HEK293 (cell line): ENCODE data around the gene NPHS2.

Source experiments
- CTCF ChIA-PET: fragments of 350-600 bp; formaldehyde crosslinking; extraction: SDS; loops from one replicate; lab custom pipeline; 2021; ENCODE audit warnings: antibody characterized with exemption; lab: Yijun Ruan, JAX
- POLR2A ChIA-PET: fragments of 300-600 bp; formaldehyde crosslinking; extraction: SDS; loops from one replicate; lab custom pipeline; 2020; ENCODE audit warnings: antibody characterized with exemption, inconsistent platforms; lab: Yijun Ruan, JAX
- H3K27ac ChIP-seq: fragments of 200-500 bp; sonication (Bioruptor generic); 2 replicates; pipeline ENCODE4 v1.5.1; 2014; ENCODE audit warnings: low read depth, low read length, control low read depth, inconsistent platforms; ENCODE audit errors: extremely low read depth
- H3K36me3 ChIP-seq, 2 experiments: fragments of 200-500 bp in 1 of 2; sonication (Bioruptor generic) in 1 of 2; 1 replicate in 1 of 2; 2 replicates in 1 of 2; pipeline ENCODE4 v1.5.1; 2014 to 2017; ENCODE audit warnings: inconsistent platforms in 2 of 2, low read length in 2 of 2; ENCODE audit not compliant: control insufficient read depth in 2 of 2, insufficient read depth in 1 of 2
- H3K4me1 ChIP-seq: fragments of 200-500 bp; sonication (Bioruptor generic); 2 replicates; pipeline ENCODE4 v1.5.1; 2014; ENCODE audit warnings: mild to moderate bottlenecking, low read length, inconsistent platforms; ENCODE audit not compliant: control insufficient read depth, insufficient read depth
- H3K4me3 ChIP-seq: 2 replicates; pipeline ENCODE4 v1.5.1; 2011; ENCODE audit warnings: low read depth, mild to moderate bottlenecking, control low read depth, low read length, moderate library complexity
- H3K9me3 ChIP-seq: fragments of 200-500 bp; sonication (Bioruptor generic); 2 replicates; pipeline ENCODE4 v1.5.1; 2014; ENCODE audit warnings: low read depth, low read length, inconsistent platforms; ENCODE audit not compliant: control insufficient read depth, insufficient read depth
- EGR2 ChIP-seq: fragments of 450-650 bp; formaldehyde crosslinking; IDR thresholded peaks from 2 replicates; pipeline ENCODE4 v1.5.1; 2016; ENCODE audit warnings: low read depth, missing biosample characterization, missing genetic modification characterization
- HOXA7 ChIP-seq: sonication (generic); formaldehyde crosslinking; IDR thresholded peaks from 2 replicates; pipeline ENCODE4 v1.8.1; 2022; ENCODE audit warnings: missing genetic modification reagents, borderline replicate concordance
- KLF16 ChIP-seq: fragments of 450-650 bp; formaldehyde crosslinking; IDR thresholded peaks from 2 replicates; pipeline ENCODE4 v1.5.1; 2017; ENCODE audit warnings: missing biosample characterization, missing genetic modification characterization
- PRDM6 ChIP-seq: fragments of 450-650 bp; formaldehyde crosslinking; IDR thresholded peaks from 2 replicates; pipeline ENCODE4 v1.5.1; 2017; ENCODE audit warnings: missing biosample characterization, missing genetic modification characterization
- SALL2 ChIP-seq: fragments of 450-650 bp; formaldehyde crosslinking; IDR thresholded peaks from 2 replicates; pipeline ENCODE4 v1.5.0; 2017; ENCODE audit warnings: missing biosample characterization, mild to moderate bottlenecking, missing genetic modification characterization, borderline replicate concordance
- WT1 ChIP-seq: fragments of 450-650 bp; formaldehyde crosslinking; IDR thresholded peaks from 2 replicates; pipeline ENCODE4 v1.5.1; 2016; ENCODE audit warnings: missing biosample characterization, missing genetic modification characterization
- ZBTB1 ChIP-seq: fragments of 450-650 bp; formaldehyde crosslinking; IDR thresholded peaks from 2 replicates; pipeline ENCODE4 v1.5.1; 2016; ENCODE audit warnings: missing biosample characterization, missing genetic modification characterization
- ZFHX2 ChIP-seq: fragments of 450-650 bp; formaldehyde crosslinking; conservative IDR thresholded peaks from 2 replicates; pipeline ENCODE4 v1.5.1; 2016; ENCODE audit warnings: missing biosample characterization, missing genetic modification characterization
- ZFP41 ChIP-seq: fragments of 450-650 bp; formaldehyde crosslinking; IDR thresholded peaks from 2 replicates; pipeline ENCODE4 v1.5.1; 2016; ENCODE audit warnings: missing biosample characterization, missing genetic modification characterization, borderline replicate concordance
- ZFP69B ChIP-seq: fragments of 450-650 bp; formaldehyde crosslinking; IDR thresholded peaks from 2 replicates; pipeline ENCODE4 v1.5.1; 2016; ENCODE audit warnings: missing biosample characterization, missing genetic modification characterization
- ZNF114 ChIP-seq: fragments of 450-650 bp; formaldehyde crosslinking; IDR thresholded peaks from 2 replicates; pipeline ENCODE4 v1.5.0; 2017; ENCODE audit warnings: missing biosample characterization, missing genetic modification characterization
- ZNF121 ChIP-seq: fragments of 450-650 bp; formaldehyde crosslinking; IDR thresholded peaks from 2 replicates; pipeline ENCODE4 v1.5.1; 2016; ENCODE audit warnings: missing biosample characterization, missing genetic modification characterization
- ZNF169 ChIP-seq: fragments of 450-650 bp; formaldehyde crosslinking; IDR thresholded peaks from 2 replicates; pipeline ENCODE4 v1.5.1; 2016; ENCODE audit warnings: missing biosample characterization, missing genetic modification characterization
- ZNF18 ChIP-seq: fragments of 450-650 bp; formaldehyde crosslinking; IDR thresholded peaks from 2 replicates; pipeline ENCODE4 v1.5.1; 2016; ENCODE audit warnings: missing biosample characterization, missing genetic modification characterization
- ZNF223 ChIP-seq: fragments of 450-650 bp; formaldehyde crosslinking; IDR thresholded peaks from 2 replicates; pipeline ENCODE4 v1.5.1; 2016; ENCODE audit warnings: missing biosample characterization, missing genetic modification characterization
- ZNF23 ChIP-seq: fragments of 450-650 bp; formaldehyde crosslinking; IDR thresholded peaks from 2 replicates; pipeline ENCODE4 v1.5.1; 2016; ENCODE audit warnings: missing biosample characterization, missing genetic modification characterization, borderline replicate concordance
- ZNF292 ChIP-seq: fragments of 450-650 bp; formaldehyde crosslinking; IDR thresholded peaks from 2 replicates; pipeline ENCODE4 v1.5.1; 2016; ENCODE audit warnings: low read depth, missing biosample characterization, missing genetic modification characterization, borderline replicate concordance
- ZNF324 ChIP-seq: fragments of 450-650 bp; formaldehyde crosslinking; IDR thresholded peaks from 2 replicates; pipeline ENCODE4 v1.5.1; 2016; ENCODE audit warnings: missing biosample characterization, missing genetic modification characterization
- ZNF394 ChIP-seq: fragments of 450-650 bp; formaldehyde crosslinking; IDR thresholded peaks from 2 replicates; pipeline ENCODE4 v1.5.1; 2016; ENCODE audit warnings: missing biosample characterization, missing genetic modification characterization, mild to moderate bottlenecking, moderate library complexity, borderline replicate concordance
- ZNF398 ChIP-seq: fragments of 450-650 bp; formaldehyde crosslinking; IDR thresholded peaks from 2 replicates; pipeline ENCODE4 v1.5.1; 2017; ENCODE audit warnings: missing biosample characterization, missing genetic modification characterization
- ZNF510 ChIP-seq: fragments of 450-650 bp; formaldehyde crosslinking; IDR thresholded peaks from 2 replicates; pipeline ENCODE4 v1.5.1; 2018; ENCODE audit warnings: mild to moderate bottlenecking, missing genetic modification characterization, missing biosample characterization; ENCODE audit not compliant: insufficient replicate concordance
- ZNF513 ChIP-seq: fragments of 450-650 bp; IDR thresholded peaks from 2 replicates; pipeline ENCODE4 v1.5.1; 2018; ENCODE audit warnings: missing biosample characterization, missing genetic modification characterization
- ZNF529 ChIP-seq: fragments of 450-650 bp; formaldehyde crosslinking; IDR thresholded peaks from 2 replicates; pipeline ENCODE4 v1.5.1; 2017; ENCODE audit warnings: missing genetic modification characterization, missing biosample characterization; ENCODE audit not compliant: insufficient replicate concordance
- ZNF548 ChIP-seq: fragments of 450-650 bp; formaldehyde crosslinking; IDR thresholded peaks from 2 replicates; pipeline ENCODE4 v1.5.1; 2016; ENCODE audit warnings: missing biosample characterization, missing genetic modification characterization
- ZNF645 ChIP-seq: fragments of 450-650 bp; formaldehyde crosslinking; IDR thresholded peaks from 2 replicates; pipeline ENCODE4; 2016; ENCODE audit warnings: missing biosample characterization, missing genetic modification characterization
- ZNF76 ChIP-seq: fragments of 450-650 bp; formaldehyde crosslinking; IDR thresholded peaks from 2 replicates; pipeline ENCODE4; 2016; ENCODE audit warnings: low read depth, missing biosample characterization, missing genetic modification characterization, borderline replicate concordance

Gene NPHS2

GRCh38 chr1:179587336-179587735, 11.6 kb upstream of the NPHS2 start:
- no peak overlapping the region for H3K4me3 ChIP-seq
- TF ChIP-seq ZFHX2 (peak; percentile 63), ZNF18 (tag by site-specific recombination) (no peak), ZNF398 (tag by site-specific recombination) (no peak), ZBTB1 (no peak), ZNF645 (tag by site-specific recombination) (no peak), ZNF76 (tag by site-specific recombination) (no peak), SALL2 (tag by site-specific recombination) (no peak), EGR2 (tag by site-specific recombination) (peak; percentile 63), PRDM6 (tag by site-specific recombination) (no peak), ZNF529 (tag by site-specific recombination) (no peak)
- no peaks in the 10 kb centered on the region for H3K4me1 ChIP-seq
- H3K27ac ChIP-seq: no peak overlapping the region
- CTCF ChIA-PET: interaction anchor here (1.2 kb wide), 2 partner anchors 8 to 12 kb away, joined by 5 read pairs; no protein-coding TSS in a partner anchor
- POLR2A ChIA-PET: no interaction called here
- no peaks in the 10 kb centered on the region for H3K36me3 ChIP-seq
- no peaks in the 10 kb centered on the region for H3K9me3 ChIP-seq

GRCh38 chr1:179586107-179586823, 10.5 kb upstream of the NPHS2 start:
- Histone ChIP-seq H3K27ac (peak overlapping the region; percentile 7; the same call in 1 of the 2 replicates), H3K4me1 (no peaks in the 10 kb centered on the region), H3K9me3 (no peaks in the 10 kb centered on the region), H3K36me3 (no peaks in the 10 kb centered on the region), H3K4me3 (peak overlapping the region; percentile 31)
- ChIA-PET POLR2A (no interaction called here), CTCF (interaction anchor here (0.6 to 1.2 kb wide), 8 partner anchors 9 to 584 kb away, joined by 3 to 5 read pairs (median 3); no protein-coding TSS in a partner anchor)
- TF ChIP-seq ZNF23: no peak
- no peak for TF ChIP-seq ZNF394 (tag by site-specific recombination)
- TF ChIP-seq ZNF548 (tag by site-specific recombination): no peak
- no peak for TF ChIP-seq ZNF510 (tag by site-specific recombination)
- TF ChIP-seq ZNF513 (tag by site-specific recombination): no peak
- TF ChIP-seq ZFP41 (tag by site-specific recombination): no peak
- TF ChIP-seq HOXA7 (CRISPR knock-in tag): no peak
- peak; percentile 69 for TF ChIP-seq ZNF223
- no peak for TF ChIP-seq ZNF292
- no peak for TF ChIP-seq ZNF324 (tag by site-specific recombination)
- TF ChIP-seq ZNF114: no peak
- no peak for TF ChIP-seq KLF16 (tag by site-specific recombination)
- no peak for TF ChIP-seq ZNF169
- TF ChIP-seq WT1: no peak
- TF ChIP-seq ZBTB1: no peak
- TF ChIP-seq ZFP69B (tag by site-specific recombination): peak; percentile 23; the same call in 1 of the 2 replicates
- TF ChIP-seq ZNF121: 0 out of 2 replicates have a peak, but pooled peaks have one; percentile 50
